ENCODE measurements around the gene ODAD3. TPM values are rescaled to one million over a fixed set of nuclear protein-coding genes. Genes with fewer than 3 reads are reported as not detected.

The ODAD3 gene
- total RNA-seq, 1 donor from 2014 or later = 0.66 TPM

DNA sequence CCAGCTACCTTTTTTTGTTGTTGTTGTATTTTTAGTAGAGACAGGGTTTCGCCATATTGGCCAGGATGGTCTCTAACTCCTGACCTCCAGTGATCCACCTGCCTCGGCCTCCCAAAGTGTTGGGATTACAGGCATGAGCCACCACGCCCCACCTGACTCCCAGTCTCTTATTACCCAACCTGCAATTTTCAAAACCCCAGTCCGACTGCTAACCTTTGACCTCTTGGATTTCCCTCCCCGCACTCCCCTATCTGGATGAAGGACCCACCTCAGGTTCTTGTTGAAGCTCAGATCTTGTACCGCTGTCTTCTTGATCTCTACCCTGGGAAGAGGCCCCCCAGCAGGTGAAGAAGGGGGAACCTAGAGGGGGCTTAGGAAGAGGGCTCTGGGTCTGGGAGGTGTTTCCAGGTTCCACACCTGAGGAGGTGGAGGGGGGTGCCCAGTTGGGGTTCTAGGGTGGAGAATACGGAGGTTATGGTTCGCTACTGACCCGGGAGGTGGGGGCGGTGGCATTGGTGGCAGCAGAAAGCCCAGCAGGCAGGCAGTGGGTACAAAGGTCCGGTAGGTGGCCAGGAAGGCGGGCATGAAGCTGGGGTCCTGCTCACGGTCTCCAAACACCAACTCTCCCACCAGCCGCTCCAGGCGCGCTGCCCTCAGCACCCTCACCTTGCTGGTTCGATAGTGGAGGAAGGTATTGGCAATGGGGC, 18.4 kb downstream of the ODAD3 start:
- no peak overlapping the region for H3K4me3 Mint-ChIP-seq (ENCODE audit: unreplicated experiment)
- no peak for FAIRE-seq
- Histone ChIP-seq H3K36me3 (ENCODE audit: insufficient read depth, low read length) (no peaks in the 10 kb centered on the region), H3K4me2 (ENCODE audit: low read length) (no peak overlapping the region), H4K20me1 (ENCODE audit: insufficient read depth, low read length) (no peaks in the 10 kb centered on the region), H2AFZ (ENCODE audit: low read depth, low read length) (no peak overlapping the region), H3K9ac (ENCODE audit: low read length) (no peak overlapping the region), H3K27ac (ENCODE audit: low read depth, low read length) (no peak overlapping the region), H3K4me1 (ENCODE audit: insufficient read depth, low read length) (peaks cover 3% of the 10 kb centered on the region), H3K4me3 (ENCODE audit: insufficient read depth, low read depth, low read length) (no peak overlapping the region), H3K27me3 (ENCODE audit: insufficient read depth, low read length) (peaks cover 35% of the 10 kb centered on the region), H3K79me2 (ENCODE audit: insufficient read depth, low read length) (no peaks in the 10 kb centered on the region), H3K9me3 (ENCODE audit: insufficient read depth, low read depth, low read length) (no peaks in the 10 kb centered on the region)
- no peaks in the 10 kb centered on the region for H3K9me3 Mint-ChIP-seq (ENCODE audit: unreplicated experiment)
- DNase-seq (ENCODE audit: low read depth) = no peak
- H3K36me3 Mint-ChIP-seq (ENCODE audit: low read depth, unreplicated experiment) = no peaks in the 10 kb centered on the region
- H3K27me3 Mint-ChIP-seq (ENCODE audit: low read depth, unreplicated experiment) = peaks cover 27% of the 10 kb centered on the region
- TF ChIP-seq EZH2 (IDR thresholded peaks at IDR 0.05; ENCODE audit: insufficient read depth, low read length) = no peak
- TF ChIP-seq, protein P1, sequence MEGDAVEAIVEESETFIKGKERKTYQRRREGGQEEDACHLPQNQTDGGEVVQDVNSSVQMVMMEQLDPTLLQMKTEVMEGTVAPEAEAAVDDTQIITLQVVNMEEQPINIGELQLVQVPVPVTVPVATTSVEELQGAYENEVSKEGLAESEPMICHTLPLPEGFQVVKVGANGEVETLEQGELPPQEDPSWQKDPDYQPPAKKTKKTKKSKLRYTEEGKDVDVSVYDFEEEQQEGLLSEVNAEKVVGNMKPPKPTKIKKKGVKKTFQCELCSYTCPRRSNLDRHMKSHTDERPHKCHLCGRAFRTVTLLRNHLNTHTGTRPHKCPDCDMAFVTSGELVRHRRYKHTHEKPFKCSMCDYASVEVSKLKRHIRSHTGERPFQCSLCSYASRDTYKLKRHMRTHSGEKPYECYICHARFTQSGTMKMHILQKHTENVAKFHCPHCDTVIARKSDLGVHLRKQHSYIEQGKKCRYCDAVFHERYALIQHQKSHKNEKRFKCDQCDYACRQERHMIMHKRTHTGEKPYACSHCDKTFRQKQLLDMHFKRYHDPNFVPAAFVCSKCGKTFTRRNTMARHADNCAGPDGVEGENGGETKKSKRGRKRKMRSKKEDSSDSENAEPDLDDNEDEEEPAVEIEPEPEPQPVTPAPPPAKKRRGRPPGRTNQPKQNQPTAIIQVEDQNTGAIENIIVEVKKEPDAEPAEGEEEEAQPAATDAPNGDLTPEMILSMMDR (IDR thresholded peaks at IDR 0.05; ENCODE audit: insufficient read depth, low read depth, low read length) = no peak
- no peaks in the 10 kb centered on the region for H3K4me1 Mint-ChIP-seq (ENCODE audit: low read depth, unreplicated experiment)
- no peak overlapping the region for H3K27ac Mint-ChIP-seq (ENCODE audit: unreplicated experiment)

DNA sequence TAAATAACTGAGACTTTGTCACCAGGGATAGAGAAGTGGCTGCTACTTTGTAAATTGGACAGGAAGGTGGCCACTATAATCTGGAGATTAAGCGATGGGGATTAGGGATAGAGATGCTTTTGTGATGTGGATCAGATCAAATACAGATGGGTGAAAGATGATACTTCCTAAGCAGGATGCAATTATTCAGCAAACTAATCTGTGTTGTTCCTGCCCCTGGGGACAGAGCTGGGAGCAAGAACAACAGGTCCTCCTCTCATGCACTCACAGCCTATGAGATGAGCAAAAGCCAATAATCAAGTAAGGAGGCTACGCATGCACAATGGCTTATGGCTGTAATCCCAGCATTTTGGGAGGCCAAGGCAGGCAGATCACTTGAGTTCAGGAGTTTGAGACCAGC, 20.4 kb downstream of the ODAD3 start:
- TF ChIP-seq, protein P1 (IDR thresholded peaks at IDR 0.05; ENCODE audit: insufficient read depth, low read depth, low read length) = no peak
- no peak for TF ChIP-seq EZH2 (IDR thresholded peaks at IDR 0.05; ENCODE audit: insufficient read depth, low read length)
- Mint-ChIP-seq H3K4me3 (ENCODE audit: unreplicated experiment) (no peak overlapping the region), H3K27me3 (ENCODE audit: low read depth, unreplicated experiment) (peaks cover 13% of the 10 kb centered on the region), H3K36me3 (ENCODE audit: low read depth, unreplicated experiment) (no peaks in the 10 kb centered on the region), H3K4me1 (ENCODE audit: low read depth, unreplicated experiment) (peaks cover 2% of the 10 kb centered on the region), H3K9me3 (ENCODE audit: unreplicated experiment) (no peaks in the 10 kb centered on the region), H3K27ac (ENCODE audit: unreplicated experiment) (no peak overlapping the region)
- Histone ChIP-seq H3K4me3 (ENCODE audit: insufficient read depth, low read depth, low read length) (no peak overlapping the region), H4K20me1 (ENCODE audit: insufficient read depth, low read length) (no peaks in the 10 kb centered on the region), H3K36me3 (ENCODE audit: insufficient read depth, low read length) (no peaks in the 10 kb centered on the region), H3K9me3 (ENCODE audit: insufficient read depth, low read depth, low read length) (no peaks in the 10 kb centered on the region), H3K4me1 (ENCODE audit: insufficient read depth, low read length) (peaks cover 3% of the 10 kb centered on the region), H3K9ac (ENCODE audit: low read length) (no peak overlapping the region), H3K79me2 (ENCODE audit: insufficient read depth, low read length) (no peaks in the 10 kb centered on the region), H3K4me2 (ENCODE audit: low read length) (no peak overlapping the region), H3K27me3 (ENCODE audit: insufficient read depth, low read length) (peaks cover 17% of the 10 kb centered on the region), H3K27ac (ENCODE audit: low read depth, low read length) (no peak overlapping the region), H2AFZ (ENCODE audit: low read depth, low read length) (no peak overlapping the region)
- DNase-seq (ENCODE audit: low read depth) = no peak
- no peak for FAIRE-seq

DNA sequence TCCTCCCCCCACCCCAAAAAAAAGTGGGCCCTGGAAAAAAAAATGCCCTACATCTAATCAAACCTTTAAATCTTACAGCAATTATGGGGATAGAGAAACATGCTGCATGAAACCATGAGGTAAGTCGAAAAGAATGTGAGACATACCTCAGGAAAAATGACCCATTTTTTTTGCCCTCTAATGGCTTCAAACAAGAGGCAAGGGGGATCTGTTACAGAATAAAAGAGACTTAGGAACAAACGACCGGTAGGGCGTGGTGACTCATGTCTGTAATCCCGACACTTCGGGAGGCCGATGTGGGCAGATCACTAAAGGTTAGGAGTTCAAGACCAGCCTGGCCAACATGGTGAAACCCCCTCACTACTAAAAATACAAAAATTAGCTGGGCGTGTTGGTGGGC, 24.2 kb downstream of the ODAD3 start:
- Histone ChIP-seq H3K27me3 (ENCODE audit: insufficient read depth, low read length) (peaks cover 3% of the 10 kb centered on the region), H3K79me2 (ENCODE audit: insufficient read depth, low read length) (no peaks in the 10 kb centered on the region), H3K9me3 (ENCODE audit: insufficient read depth, low read depth, low read length) (no peaks in the 10 kb centered on the region), H3K27ac (ENCODE audit: low read depth, low read length) (no peak overlapping the region), H3K4me2 (ENCODE audit: low read length) (no peak overlapping the region), H4K20me1 (ENCODE audit: insufficient read depth, low read length) (no peaks in the 10 kb centered on the region), H3K36me3 (ENCODE audit: insufficient read depth, low read length) (no peaks in the 10 kb centered on the region), H2AFZ (ENCODE audit: low read depth, low read length) (no peak overlapping the region), H3K9ac (ENCODE audit: low read length) (no peak overlapping the region), H3K4me1 (ENCODE audit: insufficient read depth, low read length) (peaks cover 3% of the 10 kb centered on the region), H3K4me3 (ENCODE audit: insufficient read depth, low read depth, low read length) (no peak overlapping the region)
- peak; percentile 22 for DNase-seq (ENCODE audit: low read depth)
- FAIRE-seq = no peak
- Mint-ChIP-seq H3K9me3 (ENCODE audit: unreplicated experiment) (no peaks in the 10 kb centered on the region), H3K36me3 (ENCODE audit: low read depth, unreplicated experiment) (no peaks in the 10 kb centered on the region), H3K4me3 (ENCODE audit: unreplicated experiment) (no peak overlapping the region), H3K27me3 (ENCODE audit: low read depth, unreplicated experiment) (no peaks in the 10 kb centered on the region), H3K4me1 (ENCODE audit: low read depth, unreplicated experiment) (peaks cover 2% of the 10 kb centered on the region), H3K27ac (ENCODE audit: unreplicated experiment) (no peak overlapping the region)
- TF ChIP-seq, protein P1 (IDR thresholded peaks at IDR 0.05; ENCODE audit: insufficient read depth, low read depth, low read length) = no peak
- no peak for TF ChIP-seq EZH2 (IDR thresholded peaks at IDR 0.05; ENCODE audit: insufficient read depth, low read length)
